Colonic mucosa (tissue), 4 donors: Measurements from ENCODE around the gene ID3. TPM values are rescaled to one million over a fixed set of nuclear protein-coding genes. Genes with fewer than 3 reads are reported as not detected.
"Not testable (repeated sequence)": the region's sequence is repeated elsewhere in the genome, so short reads cannot be mapped to it uniquely, and the experiment has no call there.

ENCODE experiments used
- DNase-seq: peaks from one replicate; pipeline ENCODE4 v3.0.0-alpha.2; 2020
- H3K27ac ChIP-seq: fragments of 200-600 bp; one replicate; pipeline ENCODE4 v1.8.0; 2021
- H3K27me3 ChIP-seq: fragments of 200-600 bp; one replicate; pipeline ENCODE4 v1.8.0; 2021
- H3K36me3 ChIP-seq: fragments of 200-600 bp; one replicate; pipeline ENCODE4 v1.8.0; 2021
- H3K4me1 ChIP-seq: fragments of 200-600 bp; one replicate; pipeline ENCODE4 v1.8.0; 2021; ENCODE audit warnings: mild to moderate bottlenecking
- H3K4me3 ChIP-seq: fragments of 200-600 bp; one replicate; pipeline ENCODE4 v1.8.0; 2021
- H3K9ac ChIP-seq, 2 donors: one replicate each; pipeline ENCODE4 v1.7.0; 2013; ENCODE audit warnings: control low read depth in 2 of 2, low read depth in 2 of 2, low read length in 2 of 2
- H3K9me3 ChIP-seq: fragments of 200-600 bp; one replicate; pipeline ENCODE4 v1.8.0; 2021
- intact Hi-C: fragments of 100-400 bp; cut with DNase I; formaldehyde crosslinking; loops from one replicate; pipeline ENCODE4 v1.14.1; 2022
- total RNA-seq, 2 donors: library from RNA; stranded (reverse); fragmentation: NEBNext Ultra II Directional in 1 of 2; extraction: Animal tissue kit (Norgen Biotek cat#: 25700) in 1 of 2; gene quantifications; one replicate each; pipeline ENCODE4 v1.2.1, GENCODE V29; 2021
- TF ChIP-seq, protein P1 (sequence below): fragments of 200-600 bp; IDR thresholded peaks from one replicate; pipeline ENCODE4 v1.8.0; 2022; ENCODE audit warnings: antibody characterized with exemption, mild to moderate bottlenecking
- donor health status: healthy.
- donor health status: DM: no; HTN: no; CAD: no.
- donor health status: DM: no; HTN: no; CAD: no.

ID3 gene
- total RNA-seq, 2 donors from 2014 or later = 106 to 221 TPM

DNA sequence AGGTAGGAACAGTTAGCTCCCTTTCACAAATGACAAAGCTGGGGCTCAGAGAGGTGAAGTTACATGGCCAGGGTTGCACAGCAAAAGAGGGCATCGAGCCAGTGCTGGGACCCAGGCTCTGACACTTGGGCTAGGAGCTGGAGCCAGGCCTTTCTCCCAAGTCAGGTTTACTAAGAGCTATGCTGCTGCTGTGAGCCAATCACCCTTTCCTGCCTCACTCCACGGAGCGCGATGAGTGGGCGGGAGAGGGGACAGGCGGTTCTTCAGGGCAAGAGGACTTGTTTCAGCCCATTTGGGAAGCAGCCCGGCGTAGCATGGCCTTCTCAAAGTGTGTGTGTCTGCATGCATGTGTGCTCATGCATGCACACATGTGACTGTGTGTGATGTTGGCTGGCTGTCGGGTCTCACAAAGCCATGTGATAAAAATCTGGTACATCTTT, 10.6 kb downstream of the ID3 start:
- Histone ChIP-seq H3K4me1 (peaks cover 20% of the 10 kb centered on the region), H3K27ac (peak overlapping the region; percentile 88), H3K9ac (no peak overlapping the region), H3K9me3 (no peaks in the 10 kb centered on the region), H3K36me3 (no peaks in the 10 kb centered on the region), H3K27me3 (no peaks in the 10 kb centered on the region), H3K4me3 (no peak overlapping the region)
- intact Hi-C loops = no loop called here
- TF ChIP-seq, protein P1, sequence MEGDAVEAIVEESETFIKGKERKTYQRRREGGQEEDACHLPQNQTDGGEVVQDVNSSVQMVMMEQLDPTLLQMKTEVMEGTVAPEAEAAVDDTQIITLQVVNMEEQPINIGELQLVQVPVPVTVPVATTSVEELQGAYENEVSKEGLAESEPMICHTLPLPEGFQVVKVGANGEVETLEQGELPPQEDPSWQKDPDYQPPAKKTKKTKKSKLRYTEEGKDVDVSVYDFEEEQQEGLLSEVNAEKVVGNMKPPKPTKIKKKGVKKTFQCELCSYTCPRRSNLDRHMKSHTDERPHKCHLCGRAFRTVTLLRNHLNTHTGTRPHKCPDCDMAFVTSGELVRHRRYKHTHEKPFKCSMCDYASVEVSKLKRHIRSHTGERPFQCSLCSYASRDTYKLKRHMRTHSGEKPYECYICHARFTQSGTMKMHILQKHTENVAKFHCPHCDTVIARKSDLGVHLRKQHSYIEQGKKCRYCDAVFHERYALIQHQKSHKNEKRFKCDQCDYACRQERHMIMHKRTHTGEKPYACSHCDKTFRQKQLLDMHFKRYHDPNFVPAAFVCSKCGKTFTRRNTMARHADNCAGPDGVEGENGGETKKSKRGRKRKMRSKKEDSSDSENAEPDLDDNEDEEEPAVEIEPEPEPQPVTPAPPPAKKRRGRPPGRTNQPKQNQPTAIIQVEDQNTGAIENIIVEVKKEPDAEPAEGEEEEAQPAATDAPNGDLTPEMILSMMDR = no peak
- DNase-seq = no peak

DNA sequence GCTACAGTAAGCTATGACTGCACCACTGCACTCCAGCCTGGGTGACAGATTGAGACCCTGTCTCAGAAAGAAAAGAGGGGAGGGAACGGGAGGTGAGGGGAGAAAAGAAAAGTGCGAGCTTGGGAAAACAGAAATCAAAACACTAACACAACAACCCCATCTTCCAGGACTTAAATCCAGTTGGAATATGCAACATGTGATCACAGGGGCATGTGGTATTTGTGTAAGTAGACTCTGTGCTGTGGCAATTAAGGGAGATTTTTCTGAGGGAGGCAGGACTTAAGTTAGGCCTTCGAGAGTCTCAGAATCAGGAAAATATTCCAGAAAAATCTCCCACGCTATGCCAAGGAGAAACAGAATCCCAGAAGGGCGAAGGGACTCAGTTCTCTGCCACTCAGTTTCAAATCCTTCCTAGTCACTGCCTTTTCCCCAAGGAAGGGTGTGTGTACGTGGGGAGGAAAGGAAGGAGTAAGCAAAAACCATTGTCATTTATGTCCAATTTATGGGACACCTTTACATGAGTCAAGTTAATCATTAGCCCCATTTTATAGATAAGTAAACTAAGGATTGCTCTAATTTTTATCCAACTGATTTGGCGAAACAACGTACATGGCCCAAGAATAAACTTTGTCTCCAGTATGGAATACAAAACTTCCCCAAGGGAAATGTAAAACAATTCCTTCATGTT, 12.3 kb downstream of the ID3 start:
- no peaks in the 10 kb centered on the region for H3K36me3 ChIP-seq
- H3K9ac ChIP-seq = peak overlapping the region in 1 of 2 donors; percentile 49
- TF ChIP-seq, protein P1 = no peak
- no peak overlapping the region for H3K4me3 ChIP-seq
- intact Hi-C loops = no loop called here
- no peaks in the 10 kb centered on the region for H3K9me3 ChIP-seq
- peaks cover 20% of the 10 kb centered on the region for H3K4me1 ChIP-seq
- no peaks in the 10 kb centered on the region for H3K27me3 ChIP-seq
- DNase-seq = peak; percentile 56
- H3K27ac ChIP-seq = peak overlapping the region; percentile 88

DNA sequence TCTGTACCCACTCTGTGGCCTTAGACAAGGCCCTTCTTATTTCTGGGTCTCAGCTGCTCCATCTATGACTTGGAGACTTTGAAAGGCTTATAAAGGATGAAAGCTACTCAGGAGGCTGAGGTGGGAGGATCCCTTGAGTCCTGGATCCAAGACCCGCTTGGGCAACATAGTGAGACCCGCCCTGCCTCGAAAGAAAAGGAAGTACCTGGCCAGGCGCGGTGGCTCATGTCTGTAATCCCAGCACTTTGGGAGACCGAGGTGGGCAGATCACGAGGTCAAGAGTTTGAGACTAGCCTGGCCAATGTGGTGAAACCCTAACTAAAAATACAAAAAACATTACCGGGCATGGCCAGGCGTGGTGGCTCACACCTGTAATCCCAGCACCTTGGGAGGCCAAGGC, 13.4 kb downstream of the ID3 start:
- Histone ChIP-seq H3K36me3 (no peaks in the 10 kb centered on the region), H3K4me3 (no peak overlapping the region), H3K4me1 (peaks cover 20% of the 10 kb centered on the region), H3K27me3 (no peaks in the 10 kb centered on the region), H3K9me3 (no peaks in the 10 kb centered on the region), H3K27ac (peak overlapping the region; percentile 88), H3K9ac (peak overlapping the region in 1 of 2 donors; percentile 51)
- DNase-seq = peak; percentile 68
- TF ChIP-seq, protein P1 = no peak
- intact Hi-C loops = loop anchor here (1.0 kb wide), 1 partner anchor 91 kb away; no protein-coding TSS in a partner anchor

DNA sequence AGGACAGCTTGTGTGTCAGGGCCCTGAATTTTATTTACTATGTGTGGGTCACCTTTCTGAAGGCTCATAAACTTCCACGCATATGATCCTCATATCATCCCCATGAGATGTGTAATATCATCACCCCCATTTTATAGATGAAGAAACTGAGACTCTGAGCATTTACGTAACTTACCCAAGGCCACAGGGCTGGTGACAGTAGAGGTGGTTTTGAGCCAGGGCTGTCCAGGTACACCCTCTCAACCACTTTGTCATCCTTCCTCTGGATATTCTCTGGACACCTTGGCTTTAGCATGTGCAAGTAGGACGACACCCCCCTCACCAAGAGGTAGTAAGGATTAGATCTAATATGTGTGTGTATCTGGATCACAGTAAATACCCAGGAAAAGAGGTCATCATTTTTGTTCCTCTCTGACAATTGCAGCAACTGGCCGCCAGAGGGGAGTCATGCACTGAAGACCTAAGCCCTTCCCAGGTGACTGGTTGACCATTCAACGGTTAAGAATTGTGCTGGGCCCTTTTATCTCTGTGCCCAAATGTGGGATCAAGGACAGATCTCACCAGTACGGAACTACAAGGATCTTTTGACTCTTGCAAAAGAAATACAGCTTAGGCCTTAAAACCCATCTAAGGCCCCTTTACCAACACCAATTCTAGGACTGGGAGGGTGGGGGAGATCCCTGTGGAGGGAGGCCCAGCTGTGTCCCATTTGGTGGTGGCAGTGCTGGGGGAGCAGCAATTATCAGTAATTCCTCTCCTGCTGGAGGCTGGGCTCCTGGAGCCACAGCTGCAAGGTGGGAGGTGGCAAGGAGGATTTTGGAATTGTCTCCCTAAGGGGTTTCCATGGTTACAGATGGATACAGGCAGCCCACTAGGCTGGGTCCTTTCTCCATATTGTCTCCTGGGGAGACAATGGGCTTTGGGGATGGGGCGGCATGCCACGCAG, 14.6 kb downstream of the ID3 start:
- Histone ChIP-seq H3K27ac (peak overlapping the region; percentile 88), H3K4me3 (no peak overlapping the region), H3K9ac (peak overlapping the region in 1 of 2 donors; percentile 51), H3K36me3 (no peaks in the 10 kb centered on the region), H3K4me1 (peaks cover 20% of the 10 kb centered on the region), H3K9me3 (no peaks in the 10 kb centered on the region), H3K27me3 (no peaks in the 10 kb centered on the region)
- intact Hi-C loops = loop anchor here (1.0 kb wide), 1 partner anchor 93 kb away; no protein-coding TSS in a partner anchor
- TF ChIP-seq, protein P1 = peak; percentile 88
- peak; percentile 87 for DNase-seq

DNA sequence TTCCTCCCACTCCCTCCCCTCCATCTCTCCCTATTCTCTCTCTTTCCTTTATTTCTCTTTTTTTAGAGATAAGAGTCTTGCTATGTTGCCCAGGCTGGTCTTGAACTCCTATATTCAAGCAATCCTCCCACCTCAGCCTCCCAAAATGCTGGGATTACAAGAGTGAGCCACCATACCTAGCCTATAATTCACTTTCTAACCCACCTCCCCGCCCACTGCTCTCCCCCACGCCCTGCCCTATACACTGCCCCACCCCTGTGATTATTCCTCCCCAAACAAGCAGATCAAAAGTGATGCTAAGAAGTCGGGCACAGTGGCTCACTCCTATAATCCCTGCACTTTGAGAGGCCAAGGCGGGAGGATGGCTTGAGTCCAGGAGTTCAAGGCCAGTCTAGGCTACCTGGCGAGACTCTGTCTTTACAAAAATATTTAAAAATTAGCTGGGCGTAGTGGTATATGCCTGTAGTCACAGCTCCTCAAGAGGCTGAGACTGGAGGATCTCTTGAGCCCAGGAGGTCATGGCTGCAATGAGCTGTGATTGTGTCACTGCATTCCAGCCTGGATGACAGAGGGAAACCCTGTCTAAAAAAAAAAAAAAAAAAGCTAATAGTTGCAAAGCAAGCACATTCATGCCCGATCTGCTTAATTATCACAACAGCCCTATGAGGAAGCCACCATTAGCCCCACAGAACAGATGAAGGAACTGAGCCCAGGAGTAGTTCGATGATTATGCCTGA, 15.4 kb downstream of the ID3 start:
- Histone ChIP-seq H3K4me3 (no peak overlapping the region), H3K27me3 (no peaks in the 10 kb centered on the region), H3K4me1 (peaks cover 18% of the 10 kb centered on the region), H3K9ac (no peak overlapping the region), H3K27ac (no peak overlapping the region), H3K9me3 (no peaks in the 10 kb centered on the region), H3K36me3 (no peaks in the 10 kb centered on the region)
- DNase-seq = no peak
- intact Hi-C loops = no loop called here
- TF ChIP-seq, protein P1 = no peak

DNA sequence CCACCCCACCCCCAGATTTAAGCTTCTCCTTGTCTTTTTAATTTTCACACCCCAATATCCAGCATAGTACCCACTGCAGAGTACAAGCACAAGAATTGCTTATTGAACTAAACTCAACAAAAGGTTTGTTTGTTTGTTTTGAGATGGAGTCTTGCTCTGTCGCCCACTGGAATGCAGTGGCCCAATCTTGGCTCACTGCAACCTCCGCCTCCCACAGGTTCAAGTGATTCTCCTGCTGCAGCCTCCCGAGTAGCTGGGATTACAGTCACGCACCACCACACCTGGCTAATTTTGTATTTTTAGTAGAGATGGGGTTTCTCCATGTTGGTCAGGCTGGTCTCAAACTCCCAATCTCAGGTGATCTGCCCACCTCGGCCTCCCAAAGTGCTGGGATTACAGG, 16.4 kb downstream of the ID3 start:
- DNase-seq, H3K9me3 ChIP-seq, H3K9ac ChIP-seq, H3K36me3 ChIP-seq, H3K27me3 ChIP-seq, intact Hi-C loops, H3K4me3 ChIP-seq, H3K27ac ChIP-seq: not testable (repeated sequence)
- peaks cover 10% of the 10 kb centered on the region for H3K4me1 ChIP-seq
